Stromal cell of bone marrow (primary cell): Measurements from ENCODE around the gene SMARCB1.
A peak's percentile ranks its signal among the peaks of the same experiment; 100 is the strongest.

Experiments
- DNase-seq: peaks from one replicate; pipeline ENCODE4 v3.0.0-alpha.2; 2012; ENCODE audit warnings: low read depth

SMARCB1 gene

DNA sequence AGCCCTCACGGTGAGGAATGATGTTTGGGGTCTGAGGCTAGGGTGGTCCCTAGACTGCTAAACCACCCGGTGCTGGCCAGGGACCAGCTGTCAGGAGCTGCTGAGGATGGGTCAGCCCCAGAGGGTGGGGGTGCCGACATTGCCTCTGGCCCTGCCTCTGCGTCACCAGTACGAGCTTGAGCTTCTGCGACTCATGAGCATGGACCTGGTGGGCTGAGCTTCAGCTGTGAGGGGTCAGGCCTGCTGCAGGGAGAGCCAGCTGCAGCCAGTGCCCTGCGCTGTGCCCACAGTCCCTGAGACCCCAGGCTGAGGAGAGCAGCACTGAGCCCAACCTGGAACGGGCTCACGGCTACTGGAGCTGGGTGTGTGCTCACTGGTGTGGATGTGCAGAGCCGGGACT lies 45.0 kb downstream of the SMARCB1 start:
- no peak for DNase-seq

DNA sequence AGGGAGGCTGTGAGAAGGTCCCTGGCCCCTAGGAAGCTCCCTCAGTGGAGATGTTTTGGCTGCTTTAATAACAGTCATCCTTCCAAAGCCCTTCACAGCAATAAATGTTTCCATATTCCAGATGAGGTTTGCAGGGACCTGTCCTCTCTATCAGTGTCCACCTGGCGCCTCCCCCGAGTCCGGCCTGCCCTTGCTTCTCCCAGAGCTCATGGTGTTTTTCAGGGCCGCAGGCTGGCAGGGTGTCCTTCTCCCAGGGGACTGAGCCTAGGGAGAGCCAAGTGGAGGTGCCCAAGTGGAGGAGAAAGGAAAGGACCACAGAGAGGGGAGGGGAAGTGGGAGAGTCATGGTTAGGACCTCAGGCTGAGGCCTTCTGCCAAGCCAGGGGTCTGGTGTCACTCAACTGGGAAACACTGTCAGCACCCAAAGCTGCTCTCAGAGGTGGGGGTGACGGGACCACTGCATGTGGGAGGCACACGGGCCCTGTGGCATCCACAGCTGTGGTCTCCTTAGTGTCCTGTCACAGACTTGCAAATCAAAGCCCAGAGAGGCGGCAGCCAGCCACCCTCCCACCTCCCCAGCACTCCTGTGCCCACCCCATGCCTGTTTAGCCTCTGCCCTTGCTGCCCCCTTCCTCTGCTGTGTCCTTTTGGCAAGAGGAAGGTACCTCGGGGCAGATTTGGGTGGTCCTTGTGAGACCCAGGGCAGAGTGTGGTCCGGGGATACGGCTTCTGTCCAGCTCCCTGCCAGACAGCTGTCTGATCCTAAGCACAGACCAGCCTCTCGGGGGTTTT lies 45.7 kb downstream of the SMARCB1 start:
- DNase-seq = no peak

DNA sequence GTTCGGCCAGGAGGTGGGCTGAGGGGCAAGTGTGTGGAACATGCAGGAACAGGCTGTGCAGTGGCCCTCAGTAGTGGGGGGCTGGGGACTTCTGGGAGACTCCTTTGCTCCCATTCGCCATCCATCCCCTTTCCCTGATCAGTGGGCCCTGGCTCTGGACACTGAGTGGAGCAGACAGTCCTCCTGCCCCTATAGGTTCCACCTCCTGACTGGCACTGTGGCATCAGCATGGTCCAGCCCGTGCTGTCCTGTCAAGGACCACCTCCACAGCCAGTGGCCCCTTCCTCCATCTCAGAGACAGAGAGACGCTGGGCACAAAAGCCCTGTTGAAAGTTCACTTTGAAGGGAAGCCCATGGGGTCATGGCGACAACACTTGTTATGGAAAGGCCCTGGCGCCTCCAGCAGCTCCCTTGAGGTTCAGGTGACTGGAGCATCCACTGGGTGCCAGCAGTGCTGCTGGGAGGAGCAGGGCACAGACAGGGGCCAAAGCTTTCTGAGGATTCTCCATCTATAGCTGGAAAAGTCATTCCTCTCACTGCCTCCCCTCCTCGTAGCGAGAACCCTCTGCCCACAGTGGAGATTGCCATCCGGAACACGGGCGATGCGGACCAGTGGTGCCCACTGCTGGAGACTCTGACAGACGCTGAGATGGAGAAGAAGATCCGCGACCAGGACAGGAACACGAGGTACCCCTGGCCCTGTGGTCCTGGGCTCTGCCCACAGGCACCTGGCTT lies 46.4 kb downstream of the SMARCB1 start:
- DNase-seq = no peak

DNA sequence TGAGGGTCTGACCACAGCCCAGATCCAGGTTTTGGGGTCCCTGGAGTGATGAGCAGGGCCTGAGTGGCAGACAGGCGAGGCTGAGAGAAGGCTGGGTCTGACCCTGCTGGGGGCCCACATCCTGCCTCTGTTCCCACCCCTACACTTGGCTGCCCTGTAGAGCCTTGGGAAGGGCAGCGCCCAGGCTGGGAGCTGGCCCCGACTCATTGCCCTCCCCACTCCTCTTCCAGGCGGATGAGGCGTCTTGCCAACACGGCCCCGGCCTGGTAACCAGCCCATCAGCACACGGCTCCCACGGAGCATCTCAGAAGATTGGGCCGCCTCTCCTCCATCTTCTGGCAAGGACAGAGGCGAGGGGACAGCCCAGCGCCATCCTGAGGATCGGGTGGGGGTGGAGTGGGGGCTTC lies 47.1 kb downstream of the SMARCB1 start:
- DNase-seq = no peak

DNA sequence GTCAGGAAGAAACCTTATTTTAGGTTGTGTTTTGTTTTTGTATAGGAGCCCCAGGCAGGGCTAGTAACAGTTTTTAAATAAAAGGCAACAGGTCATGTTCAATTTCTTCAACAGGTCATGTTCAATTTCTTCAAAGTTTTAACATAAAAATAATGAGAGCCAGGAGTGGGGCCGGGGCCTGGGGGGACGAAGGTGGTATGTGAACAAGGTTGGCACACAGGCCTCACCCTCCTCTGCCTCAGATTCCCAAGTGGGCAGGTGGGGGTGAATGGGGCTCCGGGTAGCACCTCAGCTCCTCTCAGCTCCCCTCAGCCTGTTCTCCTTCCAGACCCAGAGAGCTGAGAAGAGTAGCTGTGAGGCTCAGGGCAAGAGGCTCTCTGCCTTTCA lies 47.6 kb downstream of the SMARCB1 start:
- no peak for DNase-seq

DNA sequence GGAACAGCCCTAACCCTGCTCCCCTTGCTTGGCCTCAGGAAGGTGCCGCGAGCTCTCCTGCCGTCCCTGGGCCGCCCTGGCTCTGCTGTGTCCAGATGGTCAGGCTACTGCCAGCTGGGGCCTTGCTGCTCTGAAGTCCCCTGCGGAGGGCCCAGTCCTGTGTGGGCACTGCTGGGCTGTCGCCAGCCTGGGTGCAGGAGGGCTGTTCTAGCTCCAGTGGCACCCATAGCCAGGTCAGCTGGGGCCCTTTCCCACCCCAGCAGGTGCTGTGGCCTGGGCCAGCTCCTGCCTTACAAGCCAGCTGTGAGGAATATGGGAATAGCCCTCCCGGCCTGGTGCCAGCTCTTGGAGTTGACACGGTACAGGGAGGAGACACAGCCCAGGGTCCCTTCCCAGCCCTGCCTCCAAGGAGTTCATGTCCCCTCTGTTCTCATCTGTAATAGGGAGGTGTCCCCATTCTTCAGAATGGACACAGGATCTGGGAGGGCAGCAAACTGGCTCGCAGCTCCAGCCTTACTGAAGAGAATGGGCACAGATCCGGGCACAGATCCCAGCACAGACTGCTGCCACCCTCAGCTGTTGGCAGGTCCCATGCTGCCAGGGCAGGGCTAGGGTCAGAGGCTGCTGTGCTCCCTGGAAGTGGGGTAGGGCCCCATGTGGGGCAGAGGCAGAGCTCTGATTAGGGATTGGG lies 48.2 kb downstream of the SMARCB1 start:
- DNase-seq = no peak

DNA sequence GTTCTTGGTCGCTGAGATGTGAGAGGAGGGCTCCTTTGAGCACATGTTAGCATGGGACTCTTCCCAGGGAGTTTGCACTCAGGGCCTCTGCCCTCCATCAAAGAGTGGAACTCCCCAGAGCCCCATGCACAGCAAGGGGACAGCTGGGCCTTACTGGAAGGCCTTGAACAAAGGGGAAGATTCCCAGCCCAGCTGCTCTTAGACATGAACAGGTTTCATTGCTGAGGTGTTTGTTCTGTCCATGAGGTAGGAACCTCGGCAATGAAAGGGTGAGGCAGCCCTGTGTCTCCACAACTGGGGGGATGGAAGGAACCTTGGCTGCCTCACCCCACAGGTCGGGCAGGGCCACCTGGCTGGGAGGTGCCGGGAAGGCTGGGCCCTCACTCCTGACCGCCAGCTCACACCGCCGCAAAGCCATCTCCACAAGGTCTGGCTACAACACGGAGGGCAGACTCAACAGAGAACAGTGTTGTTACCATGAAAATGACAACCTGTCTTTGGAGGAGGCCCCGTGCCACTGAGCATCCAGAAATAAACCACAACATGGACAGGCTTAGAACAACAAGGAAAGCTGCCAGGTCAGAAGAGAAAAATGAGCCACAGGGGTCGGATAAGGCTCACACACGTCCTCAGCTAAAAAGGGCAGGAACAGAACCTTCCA lies 48.8 kb downstream of the SMARCB1 start:
- no peak for DNase-seq

DNA sequence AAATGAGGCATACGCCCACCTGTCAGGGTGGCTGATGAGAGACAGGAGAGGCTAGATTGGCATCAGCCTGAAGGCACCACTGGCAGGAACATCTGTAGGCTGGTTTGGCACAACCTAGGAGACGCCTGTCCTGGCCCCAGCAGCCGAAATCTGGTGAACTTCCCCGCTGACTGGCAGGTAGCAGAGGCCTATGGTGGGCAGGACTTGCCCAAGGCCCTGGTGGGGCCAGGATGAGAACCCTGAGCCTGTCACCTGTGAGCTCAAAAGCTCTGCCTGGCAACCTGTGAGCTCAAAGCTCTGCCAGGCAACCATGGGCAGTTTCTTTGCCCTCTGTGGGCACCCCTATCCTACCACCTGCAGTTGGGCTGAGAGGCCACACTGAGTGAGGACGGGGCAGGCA lies 49.5 kb downstream of the SMARCB1 start:
- DNase-seq = no peak

DNA sequence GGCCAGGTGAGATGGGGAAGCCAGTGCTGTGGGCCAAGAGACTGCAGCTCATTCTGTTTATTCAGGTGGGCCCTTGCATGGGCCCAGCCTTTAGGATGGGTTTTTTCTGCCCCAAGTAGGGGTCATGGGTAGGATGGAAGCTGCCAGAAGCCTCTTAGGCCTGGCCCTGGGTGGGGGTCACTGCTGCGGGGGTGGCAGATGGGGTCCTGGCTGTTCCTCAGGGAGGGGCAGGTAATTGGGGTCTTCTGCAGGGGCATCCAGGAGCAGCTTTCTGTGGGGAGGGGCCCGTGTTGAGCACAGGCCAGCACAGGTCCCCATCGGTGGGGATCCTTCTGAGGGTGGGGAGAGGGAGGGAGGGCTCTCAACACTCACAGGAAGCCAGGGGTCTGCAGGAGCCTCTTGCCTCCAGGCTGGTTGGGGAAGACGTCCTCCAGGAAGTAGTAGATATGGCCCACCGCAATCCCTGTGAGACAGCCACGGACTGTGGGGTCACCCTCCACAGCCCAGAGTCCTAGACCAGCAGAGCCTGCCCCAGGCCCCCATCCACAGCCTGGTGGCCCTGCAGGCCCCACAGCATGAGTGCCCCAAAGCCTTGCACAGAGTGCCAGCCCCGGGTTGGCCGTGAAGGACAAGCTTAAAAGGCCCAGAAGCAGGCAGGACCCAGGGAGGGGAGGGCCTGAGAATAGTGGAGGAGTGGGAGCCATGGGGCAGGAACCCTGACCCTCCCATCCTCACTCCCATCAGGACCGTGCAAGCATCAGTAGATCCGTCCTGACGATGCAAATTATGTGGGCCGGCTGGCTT lies 50.1 kb downstream of the SMARCB1 start:
- no peak for DNase-seq

DNA sequence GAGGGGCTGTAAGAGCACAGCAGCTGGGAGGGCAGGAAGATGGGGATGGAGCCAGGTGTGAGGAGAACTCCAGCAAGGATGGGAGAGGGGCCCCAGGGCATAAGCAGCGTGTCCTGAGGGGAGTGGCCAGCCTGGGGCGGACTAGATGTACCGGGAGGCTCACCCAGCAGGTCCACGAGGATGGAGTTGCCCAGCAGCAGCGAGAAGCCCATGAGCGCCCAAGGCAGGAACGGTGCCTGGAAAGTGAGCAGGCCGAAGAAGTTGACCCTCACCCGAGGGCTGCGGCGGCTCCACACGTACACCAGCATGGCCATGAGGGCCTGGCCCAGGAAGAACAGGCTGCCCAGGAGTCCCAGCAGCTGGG lies 50.7 kb downstream of the SMARCB1 start:
- no peak for DNase-seq

DNA sequence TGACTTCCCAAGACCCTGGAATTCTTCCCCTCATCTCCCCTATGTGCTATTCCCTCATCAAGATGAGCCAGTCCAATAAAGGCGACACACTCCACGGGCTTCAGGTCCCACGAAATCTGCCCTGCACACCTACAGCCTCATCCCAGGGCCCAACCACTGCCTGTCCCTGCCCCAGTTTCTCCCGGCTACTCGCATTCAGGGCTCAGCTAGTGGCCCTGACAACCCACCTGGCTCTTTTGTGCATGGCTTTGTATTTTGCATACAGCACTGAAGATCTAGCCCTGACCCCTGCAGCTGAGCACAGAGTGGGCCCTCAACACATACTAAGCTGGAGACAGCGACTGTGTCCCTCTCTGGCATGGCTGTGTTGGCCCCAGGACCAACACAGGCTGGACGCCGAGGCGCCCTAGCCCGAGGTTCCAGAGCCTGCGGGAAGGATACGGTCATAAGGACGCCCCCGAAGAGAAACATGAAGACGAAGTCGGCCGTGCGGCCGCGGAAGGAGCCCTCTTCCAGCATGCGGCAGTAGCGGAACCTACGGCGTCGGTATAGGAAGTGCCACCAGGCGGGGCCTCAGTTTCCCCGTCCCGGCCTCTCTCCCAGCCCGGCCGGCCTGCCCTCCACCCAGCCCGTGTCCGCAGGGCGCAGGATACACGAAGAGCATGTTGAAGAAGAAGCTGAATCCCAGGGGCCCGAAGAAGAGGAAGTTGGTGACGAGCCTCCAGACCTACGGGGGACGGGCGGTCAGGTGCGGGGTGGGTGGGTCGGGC lies 51.3 kb downstream of the SMARCB1 start:
- DNase-seq = no peak

DNA sequence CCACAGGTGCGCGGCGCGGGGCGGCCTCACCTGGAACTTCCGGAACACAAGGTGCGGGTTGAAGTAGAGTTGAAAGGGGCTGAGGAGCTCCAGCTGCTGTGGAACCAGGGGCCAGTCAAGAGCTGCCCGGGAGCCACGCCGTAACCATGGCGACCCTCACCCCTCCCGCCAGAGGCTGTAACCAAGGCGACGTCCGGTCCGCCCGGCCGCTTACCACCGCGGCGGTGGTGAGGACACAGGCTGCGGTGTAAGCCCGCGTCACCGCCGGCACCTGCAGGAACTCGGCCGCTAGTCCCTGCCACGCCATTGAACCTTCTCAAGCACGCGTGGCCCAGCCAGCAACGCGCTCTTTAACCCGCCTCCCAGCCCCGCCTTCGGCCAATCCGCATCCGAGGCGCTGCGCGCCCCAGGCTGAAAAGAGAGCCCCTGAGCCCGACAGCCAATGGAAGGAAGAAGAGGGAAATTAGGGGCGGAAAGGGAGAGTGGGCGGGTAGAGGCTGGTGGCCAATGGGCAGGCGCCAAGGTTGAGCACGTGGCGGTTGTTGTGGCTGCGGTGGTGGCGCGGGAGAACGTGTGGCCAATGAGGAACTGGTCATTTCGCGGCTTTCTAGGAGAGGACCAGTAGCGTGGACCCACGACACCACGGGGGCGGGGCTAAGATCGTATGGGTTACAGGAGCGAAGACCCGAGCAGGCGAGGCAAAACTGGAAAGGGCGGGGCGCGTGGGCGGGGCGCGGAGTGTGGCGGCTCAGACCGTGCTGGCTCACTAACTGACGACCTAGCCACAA lies 52.1 kb downstream of the SMARCB1 start, which contains the start of gene DERL3:
TSS of gene DERL3 (minus strand) at position 326 of the 788 bp plus-strand sequence. CDS start at position 307, 19 bp downstream.
- peak; percentile 88 for DNase-seq

DNA sequence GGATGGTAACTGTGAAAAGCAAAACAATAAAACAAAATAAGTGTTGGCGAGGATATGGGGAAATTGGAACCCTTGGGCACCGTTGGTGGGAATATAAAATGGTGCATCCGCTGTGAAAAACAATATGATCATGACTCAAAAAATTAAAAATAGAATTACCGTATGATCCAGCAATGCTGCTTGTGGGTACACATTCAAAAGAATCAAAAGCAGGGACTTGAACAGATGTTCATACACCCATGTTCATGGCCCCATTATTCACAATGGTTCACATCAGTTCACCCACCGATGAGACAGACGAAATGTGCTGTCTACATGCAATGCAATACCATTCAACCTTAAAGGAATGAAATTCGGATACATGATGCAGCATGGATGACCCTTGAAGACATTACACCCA lies 53.3 kb downstream of the SMARCB1 start:
- no peak for DNase-seq

DNA sequence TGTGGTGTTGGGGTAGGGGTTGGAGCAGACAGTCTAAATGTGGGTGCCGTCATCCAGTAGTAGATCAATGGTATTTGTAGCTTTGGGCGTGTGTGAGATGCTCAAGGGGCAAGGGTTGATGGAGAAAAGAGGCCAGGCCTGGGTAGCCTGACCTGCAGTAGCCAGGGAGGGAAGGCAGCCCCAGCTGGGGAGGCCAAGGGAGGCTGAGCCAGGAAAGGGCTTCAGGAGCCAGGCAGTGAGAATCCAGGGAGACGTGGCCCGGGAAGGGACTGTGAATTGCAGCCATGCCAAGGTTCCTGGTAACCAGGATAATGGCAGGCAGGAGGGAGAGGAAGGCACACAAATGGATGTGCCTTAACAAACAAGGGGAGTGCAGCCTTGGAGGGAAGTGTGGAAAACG lies 54.5 kb downstream of the SMARCB1 start:
- DNase-seq = no peak

DNA sequence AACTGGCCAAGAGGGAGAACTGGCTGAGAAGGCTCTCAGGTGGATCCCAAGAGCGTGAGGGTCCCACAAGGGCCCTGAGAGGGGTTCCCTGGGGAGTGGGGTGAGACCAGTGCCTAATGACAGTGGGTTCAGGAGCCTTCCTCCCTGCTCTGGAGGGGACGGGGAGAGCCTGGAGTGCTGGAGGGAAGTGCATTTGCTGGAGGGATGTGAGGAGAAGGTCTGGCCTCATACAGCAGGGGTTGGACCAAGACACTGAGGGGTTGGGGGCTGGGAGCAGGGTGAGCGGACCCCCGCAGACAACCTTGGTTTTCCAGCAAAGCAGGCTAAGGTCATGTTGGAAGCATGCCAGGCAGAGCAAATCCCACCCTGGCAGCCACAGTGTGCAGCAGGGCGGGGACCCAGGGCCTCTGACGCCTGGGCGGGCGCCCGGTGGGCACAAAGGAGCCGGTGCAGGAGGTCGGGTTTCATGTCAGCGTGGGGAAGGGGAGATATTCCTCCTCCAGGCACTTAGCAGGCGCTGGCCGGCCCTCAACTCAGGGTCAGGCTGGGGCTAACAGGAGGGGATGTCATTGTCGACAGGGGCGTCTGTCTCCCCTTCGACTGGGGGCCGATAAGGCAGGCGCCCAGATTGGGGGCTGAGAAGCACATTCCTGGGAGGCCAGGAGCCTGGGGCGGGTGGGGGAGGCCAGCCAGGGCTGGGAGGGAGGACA lies 55.1 kb downstream of the SMARCB1 start:
- DNase-seq = no peak

DNA sequence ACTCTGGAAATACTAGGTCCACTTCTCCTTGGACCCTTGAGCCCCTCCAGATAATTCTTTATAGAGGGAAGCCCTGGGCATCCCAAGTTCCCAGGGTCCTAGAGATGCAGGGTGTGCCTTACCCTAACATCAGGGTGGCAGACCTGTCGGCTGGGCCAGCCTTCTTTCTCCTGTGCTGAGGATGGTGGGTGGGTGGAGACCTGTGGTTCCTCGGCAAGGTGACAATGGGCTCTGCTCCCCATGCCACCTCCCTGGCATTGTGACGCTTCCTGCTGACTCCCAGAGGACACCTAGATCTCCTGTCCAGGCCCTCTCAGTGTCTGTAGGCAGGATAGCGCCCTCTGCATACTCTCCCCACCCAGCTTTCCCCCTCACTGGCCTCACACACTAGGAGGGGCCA lies 55.8 kb downstream of the SMARCB1 start:
- no peak for DNase-seq

DNA sequence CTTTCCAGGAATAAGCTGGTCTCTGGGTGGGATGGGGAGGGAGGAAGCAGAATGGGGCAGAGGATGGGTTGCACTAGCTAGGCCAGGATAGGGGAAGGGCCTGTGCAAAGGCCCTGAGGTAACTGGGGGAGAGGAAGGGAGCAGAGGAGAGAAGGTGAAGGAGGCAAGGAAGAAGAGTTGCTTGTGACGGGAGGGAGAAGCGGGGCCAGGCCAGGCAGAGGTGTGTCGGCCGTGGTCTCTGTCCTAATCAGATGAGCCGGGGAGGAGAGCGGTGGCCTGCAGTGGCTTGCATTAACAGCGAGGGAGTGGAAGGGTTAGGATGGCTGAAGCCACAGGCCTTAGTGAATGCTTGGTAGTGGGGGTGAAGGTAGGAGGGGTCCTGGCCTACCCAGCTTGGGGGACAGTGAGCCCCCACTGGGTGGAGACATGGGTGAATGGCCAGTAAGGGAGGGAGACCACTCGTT lies 58.0 kb downstream of the SMARCB1 start:
- no peak for DNase-seq

DNA sequence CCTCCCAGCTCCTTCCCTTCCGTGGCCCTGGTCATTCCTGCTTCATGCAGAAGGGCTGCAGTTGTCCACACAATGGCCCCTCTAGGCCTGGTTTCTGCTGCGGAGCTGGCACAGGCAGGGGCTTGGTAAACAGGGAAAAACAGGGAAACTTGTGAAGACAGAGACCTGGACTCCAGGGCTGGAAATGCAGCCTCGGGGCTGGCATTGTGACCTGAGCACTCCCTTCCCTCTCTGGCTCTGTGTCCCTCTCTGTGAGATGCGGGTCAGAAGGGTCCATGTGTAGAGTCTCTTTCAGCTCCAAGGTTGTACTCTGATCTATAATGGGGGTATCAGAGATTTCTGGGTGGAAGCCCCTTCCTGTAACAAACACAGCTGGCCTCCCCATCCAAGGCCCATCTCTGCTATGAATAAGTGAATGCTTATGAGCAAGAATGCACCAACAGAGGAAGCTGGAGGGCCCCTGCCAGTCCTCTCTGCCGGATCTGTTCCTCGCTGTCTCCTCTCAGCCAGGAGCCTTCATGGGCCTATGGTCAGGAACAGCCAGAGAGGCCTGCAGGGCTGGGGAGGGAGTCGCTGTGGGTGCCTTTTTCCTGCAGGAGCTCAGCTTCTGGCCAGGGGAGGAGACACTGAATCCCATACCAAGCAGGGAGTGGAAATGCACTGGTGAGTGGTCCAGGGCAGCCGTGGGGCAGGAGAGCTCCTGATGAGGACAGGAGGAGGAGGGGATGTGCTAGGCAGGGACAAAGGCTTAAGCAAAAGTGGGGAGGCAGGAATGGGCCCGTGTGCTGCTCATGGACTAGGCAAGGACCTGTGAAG lies 58.7 kb downstream of the SMARCB1 start:
- DNase-seq = no peak
